GM12891 (cell line): ENCODE results near the gene NAALADL2.

Experiments
- PAX5 ChIP-seq: IDR thresholded peaks from 2 replicates; pipeline ENCODE4 v1.6.1; 2011; ENCODE audit warnings: low read length, moderate library complexity, mild to moderate bottlenecking; ENCODE audit not compliant: insufficient read depth, severe bottlenecking
- TAF1 ChIP-seq: IDR thresholded peaks from 2 replicates; pipeline ENCODE4 v1.6.1; 2011; ENCODE audit warnings: low read depth, low read length, control low read depth

DNA sequence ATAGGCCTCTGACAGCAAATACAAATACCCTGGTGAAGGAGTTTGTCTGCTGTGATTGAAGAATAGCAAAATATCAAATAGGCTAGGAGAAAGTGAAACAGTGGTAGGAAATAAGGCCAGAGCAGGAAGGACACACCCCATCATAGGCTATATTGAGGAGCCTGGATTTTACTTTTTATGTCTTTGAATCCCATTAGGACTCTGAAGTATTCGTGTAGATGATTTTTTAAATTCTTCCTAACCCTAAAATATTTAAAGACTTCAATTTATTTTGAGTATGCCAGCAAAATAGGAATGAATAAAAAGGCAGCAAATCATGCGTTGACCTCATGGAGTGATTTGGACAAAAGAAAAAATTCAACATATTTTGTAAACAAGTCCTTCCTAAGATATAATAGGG lies 562.8 kb downstream of the NAALADL2 start:
- TF ChIP-seq TAF1 (no peak), PAX5 (no peak)
